H1 (cell line): ENCODE results near the gene FOXS1. TPM values are rescaled to one million over a fixed set of nuclear protein-coding genes. Genes with fewer than 3 reads are reported as not detected.
"Not testable (repeated sequence)": the region's sequence is repeated elsewhere in the genome, so short reads cannot be mapped to it uniquely, and the experiment has no call there.

Experiments used
- CTCF ChIA-PET: fragments of 300-600 bp; sonication (Branson Sonifier 250); formaldehyde crosslinking; loops from one replicate; lab custom pipeline; 2021; ENCODE audit not compliant: partially characterized antibody; lab: Charles Lee
- POLR2A ChIA-PET: fragments of 300-600 bp; sonication (Branson Sonifier 250); formaldehyde crosslinking; loops from one replicate; lab custom pipeline; 2021; ENCODE audit warnings: inconsistent platforms; ENCODE audit not compliant: partially characterized antibody; lab: Charles Lee
- DNase-seq, 2 experiments: peaks; one replicate each; pipeline versions ENCODE4 v3.0.0 to v3.0.0-alpha.2; 2010 to 2022; ENCODE audit warnings: low spot score in 2 of 2, low read depth in 1 of 2, mixed read lengths in 1 of 2
- FAIRE-seq: peaks from 2 replicates; lab custom pipeline; 2011; peaks lifted over from hg19 to GRCh38; lab: Jason Lieb, UNC
- H2AFZ ChIP-seq: 2 replicates; pipeline ENCODE4 v1.8.1; 2012; ENCODE audit warnings: low read length, inconsistent platforms
- H2AK5ac ChIP-seq: 2 replicates; pipeline ENCODE4 v1.6.1; 2013; ENCODE audit warnings: low read depth, low read length
- H2BK120ac ChIP-seq: replicated peaks from 2 replicates; pipeline ENCODE3; 2013; ENCODE audit warnings: low read depth, low read length, inconsistent platforms
- H2BK12ac ChIP-seq: 2 replicates; pipeline ENCODE4 v1.6.1; 2013; ENCODE audit warnings: low read depth, low read length
- H2BK15ac ChIP-seq: 2 replicates; pipeline ENCODE4 v1.6.1; 2013; ENCODE audit warnings: low read length
- H2BK20ac ChIP-seq: 2 replicates; pipeline ENCODE4 v1.6.1; 2013; ENCODE audit warnings: low read length
- H2BK5ac ChIP-seq: 2 replicates; pipeline ENCODE4 v1.6.1; 2013; ENCODE audit warnings: low read depth, low read length
- H3K14ac ChIP-seq: 2 replicates; pipeline ENCODE4 v1.6.1; 2013; ENCODE audit warnings: inconsistent platforms; ENCODE audit not compliant: insufficient read length
- H3K18ac ChIP-seq: 2 replicates; pipeline ENCODE4 v1.6.1; 2013; ENCODE audit warnings: low read length; ENCODE audit errors: extremely low read depth
- H3K23ac ChIP-seq: 2 replicates; pipeline ENCODE4 v1.6.1; 2013; ENCODE audit warnings: inconsistent platforms; ENCODE audit not compliant: insufficient read length
- H3K23me2 ChIP-seq: 2 replicates; pipeline ENCODE4 v1.6.1; 2013; ENCODE audit warnings: low read depth, low read length
- H3K27ac ChIP-seq: 2 replicates; pipeline ENCODE4 v1.6.1; 2011; ENCODE audit warnings: low read depth, low read length, inconsistent platforms
- H3K27me3 ChIP-seq, 4 experiments: replicated peaks in 1 of 4; 1 replicate in 1 of 4; 2 replicates in 3 of 4; pipeline versions ENCODE4 v1.6.1 to v1.8.1; 2011 to 2013; ENCODE audit warnings: low read length in 3 of 4, mild to moderate bottlenecking in 3 of 4, inconsistent platforms in 2 of 4, mixed read lengths in 2 of 4, moderate library complexity in 1 of 4; ENCODE audit not compliant: control insufficient read depth in 3 of 4, insufficient read depth in 3 of 4; ENCODE audit errors: extremely low read depth in 1 of 4
- H3K36me3 ChIP-seq, 4 experiments: 2 replicates each; pipeline versions ENCODE4 v1.6.1 to v1.8.1; 2011 to 2013; ENCODE audit warnings: mild to moderate bottlenecking in 4 of 4, low read length in 3 of 4, moderate library complexity in 2 of 4, control low read depth in 1 of 4, inconsistent platforms in 1 of 4; ENCODE audit not compliant: insufficient read depth in 4 of 4, control insufficient read depth in 2 of 4
- H3K4ac ChIP-seq: replicated peaks from 2 replicates; pipeline ENCODE3; 2013; ENCODE audit warnings: low read length, low read depth, mixed read lengths, inconsistent platforms; ENCODE audit not compliant: insufficient read length
- H3K4me1 ChIP-seq, 4 experiments: replicated peaks in 1 of 4; 1 replicate in 1 of 4; 2 replicates in 3 of 4; pipeline versions ENCODE4 v1.6.1 to v1.8.1; 2011 to 2013; ENCODE audit warnings: low read length in 3 of 4, inconsistent platforms in 2 of 4, mixed read lengths in 1 of 4; ENCODE audit not compliant: insufficient read depth in 4 of 4, control insufficient read depth in 3 of 4
- H3K4me2 ChIP-seq, 2 experiments: 2 replicates each; pipeline versions ENCODE4 v1.6.1 to v1.8.1; 2011 to 2013; ENCODE audit warnings: low read depth in 2 of 2, low read length in 2 of 2, control low read depth in 1 of 2, inconsistent platforms in 1 of 2, mild to moderate bottlenecking in 1 of 2; ENCODE audit not compliant: insufficient read depth in 1 of 2
- H3K4me3 ChIP-seq, 4 experiments: fragments of 200-600, 300-600 bp in 1 of 4; sonication (generic), shearing (Covaris generic), sonication (Bioruptor Twin) in 1 of 4; 2 replicates each; pipeline versions ENCODE4 v1.5.1 to v1.8.1; 2011 to 2016; ENCODE audit warnings: low read length in 4 of 4, low read depth in 3 of 4, control low read depth in 2 of 4, inconsistent platforms in 2 of 4, mild to moderate bottlenecking in 2 of 4, mixed read lengths in 1 of 4, moderate library complexity in 1 of 4; ENCODE audit not compliant: insufficient read depth in 2 of 4; ENCODE audit errors: extremely low read depth in 1 of 4
- H3K56ac ChIP-seq: replicated peaks from 2 replicates; pipeline ENCODE3; 2013; ENCODE audit warnings: low read depth, mild to moderate bottlenecking, mixed read lengths, low read length, inconsistent platforms; ENCODE audit not compliant: insufficient read length
- H3K79me1 ChIP-seq: 2 replicates; pipeline ENCODE4 v1.6.1; 2013; ENCODE audit warnings: low read depth, low read length, control low read depth
- H3K79me2 ChIP-seq, 2 experiments: 2 replicates each; pipeline versions ENCODE4 v1.6.1 to v1.8.1; 2012 to 2013; ENCODE audit warnings: low read length in 2 of 2, mild to moderate bottlenecking in 2 of 2, inconsistent platforms in 1 of 2; ENCODE audit not compliant: insufficient read depth in 2 of 2, control insufficient read depth in 1 of 2
- H3K9ac ChIP-seq, 4 experiments: replicated peaks in 1 of 4; 1 replicate in 1 of 4; 2 replicates in 3 of 4; pipeline versions ENCODE4 v1.6.1 to v1.8.1; 2011 to 2013; ENCODE audit warnings: low read depth in 3 of 4, low read length in 3 of 4, control low read depth in 2 of 4, mild to moderate bottlenecking in 2 of 4, moderate library complexity in 2 of 4, inconsistent platforms in 1 of 4; ENCODE audit errors: extremely low read depth in 1 of 4
- H3K9me3 ChIP-seq, 2 experiments: 2 replicates each; pipeline versions ENCODE4 v1.6.1 to v1.8.1; 2012 to 2013; ENCODE audit warnings: mild to moderate bottlenecking in 2 of 2, moderate library complexity in 2 of 2, control low read depth in 1 of 2, inconsistent platforms in 1 of 2, low read depth in 1 of 2, low read length in 1 of 2, mixed read lengths in 1 of 2; ENCODE audit not compliant: insufficient read depth in 2 of 2
- H4K20me1 ChIP-seq, 2 experiments: replicated peaks in 1 of 2; 2 replicates each; pipeline versions ENCODE3 to v1.8.1; 2011 to 2013; ENCODE audit warnings: inconsistent platforms in 2 of 2, low read length in 2 of 2, mild to moderate bottlenecking in 1 of 2; ENCODE audit not compliant: insufficient read depth in 2 of 2, control insufficient read depth in 1 of 2
- H4K5ac ChIP-seq: 2 replicates; pipeline ENCODE4 v1.6.1; 2013; ENCODE audit warnings: low read length, low read depth, mixed read lengths, inconsistent platforms; ENCODE audit not compliant: insufficient read length
- H4K8ac ChIP-seq: 2 replicates; pipeline ENCODE4 v1.8.0; 2013; ENCODE audit warnings: mild to moderate bottlenecking, moderate library complexity, low read length, inconsistent platforms; ENCODE audit not compliant: insufficient read depth; ENCODE audit errors: extremely low read depth
- H4K91ac ChIP-seq: replicated peaks from 2 replicates; pipeline ENCODE3; 2013; ENCODE audit warnings: low read length, mixed read lengths, inconsistent platforms; ENCODE audit not compliant: insufficient read length
- WGBS, 2 experiments: shearing (Covaris generic) in 1 of 2; methylation state at CpG; one replicate each; pipeline versions ENCODE4 v1.1.6 to v1.1.7; 2013 to 2015; ENCODE audit warnings: low lambda C conversion rate in 2 of 2, mixed read lengths in 2 of 2, inconsistent platforms in 1 of 2, low coverage in 1 of 2, missing lambda C conversion rate in 1 of 2; ENCODE audit not compliant: insufficient replicate concordance in 2 of 2, insufficient coverage in 1 of 2, insufficient read length in 1 of 2; ENCODE audit errors: extremely low coverage in 1 of 2, missing lambda C conversion rate in 1 of 2; 5-methylcytosine and 5-hydroxymethylcytosine counted together
- polyA plus RNA-seq, 7 experiments: library from polyadenylated mRNA; depleted of rRNA in 3 of 7; stranded (reverse) in 5 of 7; unstranded in 2 of 7; fragments of >200 nt in 5 of 7; fragments of 200-250 nt in 2 of 7; gene quantifications; 1 replicate in 5 of 7; 2 replicates in 1 of 7; 4 replicates in 1 of 7; pipeline versions ENCODE4 v1.2.1 to v1.2.3, GENCODE V29; 2011 to 2013; ENCODE audit warnings: missing spikeins in 2 of 7, mixed read lengths in 2 of 7
- total RNA-seq: library from RNA; stranded (reverse); fragmentation: NEBNext Ultra II Directional; extraction: Animal tissue kit (Norgen Biotek cat#: 25700); gene quantifications from 2 replicates; pipeline ENCODE4 v1.2.1, GENCODE V29; 2021

Gene FOXS1
- total and polyA plus RNA-seq, 2 of the 8 experiments (the other 6 are each of a cell fraction or from before 2014, with no cell fraction given) = 0.45 TPM; not detected in 1

DNA sequence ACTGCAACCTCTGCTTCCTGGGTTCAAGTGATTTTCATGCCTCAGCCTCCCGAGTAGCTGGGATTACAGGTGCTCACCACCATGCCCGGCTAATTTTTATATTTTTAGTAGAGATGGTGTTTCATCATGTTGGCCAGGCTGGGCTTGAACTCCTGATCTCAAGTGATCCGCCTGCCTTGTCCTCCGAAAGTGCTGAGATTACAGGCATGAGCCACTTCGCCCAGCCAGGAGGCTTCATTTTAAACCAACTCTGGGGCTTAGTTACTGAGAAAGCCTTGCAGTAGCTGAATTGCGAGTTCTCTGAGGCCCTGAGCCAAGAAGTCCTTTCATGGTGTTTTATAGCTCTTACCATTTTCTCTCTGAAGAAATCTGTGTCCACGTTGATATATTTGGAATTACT is 31.3 kb downstream of the FOXS1 start:
- H3K23me2 ChIP-seq, H2BK15ac ChIP-seq, H3K4me3 ChIP-seq, H3K36me3 ChIP-seq, H3K18ac ChIP-seq, H2AK5ac ChIP-seq, H3K23ac ChIP-seq, H3K79me2 ChIP-seq, H3K56ac ChIP-seq, H4K8ac ChIP-seq, H3K27me3 ChIP-seq, H3K4me2 ChIP-seq, H3K4me1 ChIP-seq, H2AFZ ChIP-seq, POLR2A ChIA-PET, H3K27ac ChIP-seq, FAIRE-seq, DNase-seq, H4K20me1 ChIP-seq, H2BK120ac ChIP-seq, H2BK5ac ChIP-seq, H3K14ac ChIP-seq, H2BK20ac ChIP-seq, H3K4ac ChIP-seq, H3K9me3 ChIP-seq, H3K9ac ChIP-seq, H4K91ac ChIP-seq, H4K5ac ChIP-seq, H2BK12ac ChIP-seq, H3K79me1 ChIP-seq: not testable (repeated sequence)
- CTCF ChIA-PET = interaction anchor here (1.1 to 2.1 kb wide), 4 partner anchors 10 to 179 kb away, joined by 3 to 8 read pairs (median 6); no protein-coding TSS in a partner anchor
- WGBS, 2 experiments = 87% methylated on average over 7 of the region's 7 CpGs; no CpG with 5 or more reads in 1 of the 2 experiments
